Measurements from ENCODE around the gene NOD2.

The NOD2 gene

DNA sequence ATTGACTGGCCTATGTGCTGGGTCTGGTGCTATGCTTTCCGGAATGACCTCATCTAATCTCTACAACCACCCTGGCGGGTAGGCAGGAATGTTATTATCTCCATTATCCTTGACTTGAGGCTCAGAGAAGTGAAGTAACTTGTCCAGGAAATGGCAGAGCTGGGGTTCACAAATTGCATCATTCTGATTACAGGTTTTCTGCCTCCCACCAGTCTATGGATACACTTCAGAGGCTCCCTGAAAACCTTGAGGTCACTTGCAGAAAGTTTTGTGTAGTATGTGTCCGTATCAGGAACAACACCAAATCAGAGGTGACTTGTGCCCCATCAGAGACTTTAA, 19.1 kb downstream of the NOD2 start:
- H3K4me3 ChIP-seq (ENCODE audit: low read depth, low read length), result no peak overlapping the region
- TF ChIP-seq, protein P1, sequence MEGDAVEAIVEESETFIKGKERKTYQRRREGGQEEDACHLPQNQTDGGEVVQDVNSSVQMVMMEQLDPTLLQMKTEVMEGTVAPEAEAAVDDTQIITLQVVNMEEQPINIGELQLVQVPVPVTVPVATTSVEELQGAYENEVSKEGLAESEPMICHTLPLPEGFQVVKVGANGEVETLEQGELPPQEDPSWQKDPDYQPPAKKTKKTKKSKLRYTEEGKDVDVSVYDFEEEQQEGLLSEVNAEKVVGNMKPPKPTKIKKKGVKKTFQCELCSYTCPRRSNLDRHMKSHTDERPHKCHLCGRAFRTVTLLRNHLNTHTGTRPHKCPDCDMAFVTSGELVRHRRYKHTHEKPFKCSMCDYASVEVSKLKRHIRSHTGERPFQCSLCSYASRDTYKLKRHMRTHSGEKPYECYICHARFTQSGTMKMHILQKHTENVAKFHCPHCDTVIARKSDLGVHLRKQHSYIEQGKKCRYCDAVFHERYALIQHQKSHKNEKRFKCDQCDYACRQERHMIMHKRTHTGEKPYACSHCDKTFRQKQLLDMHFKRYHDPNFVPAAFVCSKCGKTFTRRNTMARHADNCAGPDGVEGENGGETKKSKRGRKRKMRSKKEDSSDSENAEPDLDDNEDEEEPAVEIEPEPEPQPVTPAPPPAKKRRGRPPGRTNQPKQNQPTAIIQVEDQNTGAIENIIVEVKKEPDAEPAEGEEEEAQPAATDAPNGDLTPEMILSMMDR (IDR thresholded peaks at IDR 0.05; ENCODE audit: low read depth, low read length), result no peak
- TF ChIP-seq, protein P2, sequence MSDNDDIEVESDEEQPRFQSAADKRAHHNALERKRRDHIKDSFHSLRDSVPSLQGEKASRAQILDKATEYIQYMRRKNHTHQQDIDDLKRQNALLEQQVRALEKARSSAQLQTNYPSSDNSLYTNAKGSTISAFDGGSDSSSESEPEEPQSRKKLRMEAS (IDR thresholded peaks at IDR 0.05; ENCODE audit: low read depth, low read length), result no peak
- no peak for TF ChIP-seq POLR2A (IDR thresholded peaks at IDR 0.05; ENCODE audit: extremely low read depth, insufficient read length)
- TF ChIP-seq MYC (IDR thresholded peaks at IDR 0.05; ENCODE audit: low read depth, low read length), result no peak
- DNase-seq (ENCODE audit: low read depth), result peak; percentile 48

DNA sequence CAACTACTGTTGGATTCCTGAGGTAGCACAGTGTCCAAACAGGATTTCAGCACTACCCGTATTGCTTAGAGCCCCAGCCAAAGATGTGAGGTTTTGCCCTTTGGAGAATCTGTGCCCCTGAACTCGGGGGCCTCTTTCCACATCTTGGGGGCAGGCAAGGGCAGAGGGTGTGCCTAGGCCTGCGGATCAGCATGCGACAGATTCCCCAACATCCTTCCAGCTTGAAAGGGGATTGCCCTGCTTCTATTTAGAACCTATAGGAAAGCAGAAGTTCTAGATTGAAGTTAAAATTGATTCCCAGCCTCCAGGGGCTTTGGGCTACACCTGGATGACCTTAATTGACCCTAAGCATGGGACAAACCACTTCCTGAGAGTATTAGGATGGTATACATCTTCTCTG, 19.6 kb downstream of the NOD2 start:
- TF ChIP-seq, protein P1 (IDR thresholded peaks at IDR 0.05; ENCODE audit: low read depth, low read length), result no peak
- no peak for TF ChIP-seq MYC (IDR thresholded peaks at IDR 0.05; ENCODE audit: low read depth, low read length)
- no peak for TF ChIP-seq POLR2A (IDR thresholded peaks at IDR 0.05; ENCODE audit: extremely low read depth, insufficient read length)
- TF ChIP-seq, protein P2 (IDR thresholded peaks at IDR 0.05; ENCODE audit: low read depth, low read length), result no peak
- H3K4me3 ChIP-seq (ENCODE audit: low read depth, low read length), result no peak overlapping the region
- DNase-seq (ENCODE audit: low read depth), result no peak

DNA sequence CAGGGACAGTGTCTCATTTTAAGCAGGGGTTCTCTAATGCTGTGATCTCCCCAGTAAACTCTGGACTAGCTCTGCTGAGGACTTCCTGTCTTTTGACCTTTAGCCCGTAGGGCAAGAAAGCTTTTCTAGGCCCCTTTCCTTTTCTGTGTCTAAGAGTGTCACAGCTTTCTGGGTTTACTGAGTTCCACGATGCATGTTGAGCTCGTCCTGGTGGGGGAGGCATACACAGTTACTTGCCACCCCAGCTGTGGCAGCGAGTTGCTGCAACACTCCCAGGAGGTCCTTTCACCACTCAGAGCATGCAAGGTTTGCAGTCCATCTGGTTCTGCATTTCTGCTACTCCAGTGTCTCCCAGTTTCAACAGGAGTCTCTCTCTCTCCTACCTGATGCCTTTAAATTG, 23.7 kb downstream of the NOD2 start:
- DNase-seq (ENCODE audit: low read depth), result peak; percentile 66
- TF ChIP-seq POLR2A (IDR thresholded peaks at IDR 0.05; ENCODE audit: extremely low read depth, insufficient read length), result no peak
- TF ChIP-seq, protein P1 (IDR thresholded peaks at IDR 0.05; ENCODE audit: low read depth, low read length), result no peak
- TF ChIP-seq, protein P2 (IDR thresholded peaks at IDR 0.05; ENCODE audit: low read depth, low read length), result no peak
- TF ChIP-seq MYC (IDR thresholded peaks at IDR 0.05; ENCODE audit: low read depth, low read length), result no peak
- no peak overlapping the region for H3K4me3 ChIP-seq (ENCODE audit: low read depth, low read length)

DNA sequence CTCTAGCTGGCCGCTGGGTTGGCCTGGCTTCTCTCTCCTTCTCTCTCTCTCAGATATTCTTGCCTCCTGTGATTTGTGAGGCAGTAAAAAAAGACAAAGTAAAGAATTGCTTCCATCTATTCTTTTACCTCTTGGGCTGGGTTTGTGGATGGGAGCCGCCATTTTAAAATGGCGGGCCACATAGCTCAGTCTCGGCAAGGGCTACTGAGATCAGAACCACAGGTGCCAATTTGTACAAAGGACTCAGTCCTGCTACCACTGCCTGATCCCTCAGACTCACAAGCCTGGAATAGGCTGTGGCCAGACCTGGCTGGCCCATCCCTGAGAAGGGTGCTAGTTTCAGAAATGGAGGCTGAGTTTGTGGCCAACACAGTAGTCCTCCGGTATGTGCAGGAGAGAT, 24.1 kb downstream of the NOD2 start:
- DNase-seq (ENCODE audit: low read depth), result no peak
- no peak overlapping the region for H3K4me3 ChIP-seq (ENCODE audit: low read depth, low read length)
- TF ChIP-seq, protein P1 (IDR thresholded peaks at IDR 0.05; ENCODE audit: low read depth, low read length), result no peak
- TF ChIP-seq POLR2A (IDR thresholded peaks at IDR 0.05; ENCODE audit: extremely low read depth, insufficient read length), result no peak
- no peak for TF ChIP-seq MYC (IDR thresholded peaks at IDR 0.05; ENCODE audit: low read depth, low read length)
- TF ChIP-seq, protein P2 (IDR thresholded peaks at IDR 0.05; ENCODE audit: low read depth, low read length), result no peak

DNA sequence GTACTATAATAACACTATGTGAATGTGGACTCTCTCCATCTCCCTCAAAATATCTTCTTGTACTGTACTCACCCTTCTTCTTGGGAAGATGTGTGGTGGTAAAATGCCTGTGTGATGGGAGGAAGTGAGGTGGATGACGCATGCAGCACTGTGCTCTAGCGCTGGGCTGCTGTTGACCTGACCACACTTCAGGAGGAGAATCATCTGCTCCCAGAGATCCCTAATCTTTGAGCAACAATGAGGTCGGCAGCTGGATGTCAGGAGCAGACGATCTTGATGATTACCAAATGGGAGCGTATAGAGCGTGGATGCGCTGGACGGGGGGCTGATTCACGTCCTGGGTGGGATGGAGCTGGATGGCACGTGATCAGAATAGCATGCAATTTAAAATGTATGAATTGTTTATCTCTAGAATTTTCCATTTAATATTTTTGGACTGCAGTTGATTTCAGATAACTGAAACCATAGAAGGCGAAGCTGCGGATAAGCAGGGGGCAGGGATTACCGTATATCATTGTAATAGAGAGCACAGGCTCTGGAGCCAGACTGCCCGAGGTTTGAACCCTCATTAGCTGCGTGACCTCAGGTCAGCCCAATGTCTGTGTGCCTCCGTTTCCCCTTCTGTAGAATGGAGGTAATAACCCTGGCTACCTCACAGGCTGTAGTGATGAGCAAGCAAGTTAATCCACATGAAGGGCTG, 24.8 kb downstream of the NOD2 start:
- DNase-seq (ENCODE audit: low read depth), result no peak
- TF ChIP-seq POLR2A (IDR thresholded peaks at IDR 0.05; ENCODE audit: extremely low read depth, insufficient read length) (no peak), MYC (IDR thresholded peaks at IDR 0.05; ENCODE audit: low read depth, low read length) (no peak)
- TF ChIP-seq, protein P2 (IDR thresholded peaks at IDR 0.05; ENCODE audit: low read depth, low read length), result no peak
- TF ChIP-seq, protein P1 (IDR thresholded peaks at IDR 0.05; ENCODE audit: low read depth, low read length), result no peak

More for the DNA sequence above, 24.8 kb downstream of the NOD2 start:
- H3K4me3 ChIP-seq (ENCODE audit: low read depth, low read length), result no peak overlapping the region
